Heart left ventricle (tissue), 16 donors: ENCODE data around the gene WDR83. TPM values are rescaled to one million over a fixed set of nuclear protein-coding genes. Genes with fewer than 3 reads are reported as not detected.

ENCODE experiments used
- ATAC-seq, 4 donors: fragments of 200-7000 bp; cut with Tn5 transposase; one replicate each; pipeline ENCODE4 v1.9.1; 2020 to 2022; ENCODE audit warnings: moderate library complexity in 4 of 4, mild to moderate bottlenecking in 3 of 4, moderate number of reproducible peaks in 1 of 4
- DNase-seq, 5 donors: peaks; one replicate each; pipeline ENCODE4 v3.0.0-alpha.2; 2020
- H3K27ac ChIP-seq, 12 donors: fragments of 200-600 bp; sonication (generic) in 4 of 12; one replicate each; pipeline versions ENCODE4 v1.5.0 to v1.8.0; 2016 to 2022; ENCODE audit warnings: mild to moderate bottlenecking in 2 of 12
- H3K27me3 ChIP-seq, 9 donors: fragments of 200-600 bp; sonication (generic) in 2 of 9; one replicate each; pipeline versions ENCODE4 v1.5.1 to v1.8.0; 2016 to 2022; ENCODE audit warnings: mild to moderate bottlenecking in 3 of 9
- H3K36me3 ChIP-seq, 9 donors: fragments of 200-600 bp; sonication (generic) in 2 of 9; one replicate each; pipeline versions ENCODE4 v1.5.0 to v1.8.0; 2018 to 2022; ENCODE audit warnings: mild to moderate bottlenecking in 2 of 9
- H3K4me1 ChIP-seq, 12 donors: fragments of 200-600 bp; sonication (generic) in 4 of 12; one replicate each; pipeline versions ENCODE4 v1.5.0 to v1.8.0; 2016 to 2022; ENCODE audit warnings: mild to moderate bottlenecking in 3 of 12
- H3K4me3 ChIP-seq, 12 donors: fragments of 200-600 bp; sonication (generic) in 4 of 12; one replicate each; pipeline versions ENCODE4 v1.5.0 to v1.8.0; 2017 to 2022; ENCODE audit warnings: mild to moderate bottlenecking in 9 of 12, moderate library complexity in 4 of 12
- H3K9me3 ChIP-seq, 12 donors: fragments of 200-600 bp; sonication (generic) in 4 of 12; one replicate each; pipeline versions ENCODE4 v1.5.0 to v1.8.0; 2016 to 2022; ENCODE audit warnings: mild to moderate bottlenecking in 1 of 12
- CTCF ChIP-seq, 12 donors: fragments of 200-600 bp; sonication (generic) in 4 of 12; IDR thresholded peaks; one replicate each; pipeline versions ENCODE4 v1.5.0 to v1.8.0; 2018 to 2022; ENCODE audit warnings: antibody characterized with exemption in 12 of 12, mild to moderate bottlenecking in 5 of 12
- POLR2A ChIP-seq, 2 donors: fragments of 450-650 bp; IDR thresholded peaks; one replicate each; pipeline ENCODE4 v1.6.1; 2017; ENCODE audit warnings: antibody characterized with exemption in 2 of 2, mild to moderate bottlenecking in 2 of 2, moderate library complexity in 2 of 2
- WGBS, 4 donors: extraction: QIAGEN DNeasy Blood & Tissue Kit in 2 of 4; methylation state at CpG; one replicate each; pipeline versions ENCODE4 v1.1.5 to v1.1.7; 2013 to 2018; 5-methylcytosine and 5-hydroxymethylcytosine counted together
- intact Hi-C, 10 donors: fragments of 100-400 bp; cut with DNase I; formaldehyde crosslinking; loops; one replicate each; pipeline versions ENCODE4 v1.11.1 to v1.14.2; 2022
- polyA plus RNA-seq, 2 donors: library from polyadenylated mRNA; stranded (reverse); fragments of 200-250 nt; gene quantifications; one replicate each; pipeline ENCODE4 v1.2.3, GENCODE V29; 2013
- total RNA-seq, 9 donors: library from RNA; depleted of rRNA in 2 of 9; stranded (reverse); fragments of >200 nt in 2 of 9; fragmentation: NEBNext Ultra II Directional in 3 of 9; extraction: Animal tissue kit (Norgen Biotek cat#: 25700) in 3 of 9; gene quantifications; one replicate each; pipeline versions ENCODE4 v1.1.0 to v1.2.4, GENCODE V29; 2016 to 2023
- donor health status: ischemic (EF 13 %, LVEDD 7.1; RV severe dilation, severe dysfunction).
- donor health status: healthy with polysubstance abuse.
- donor health status: DM: no; HTN: yes; CAD: no.
- donor health status: DM: no; HTN: no; CAD: no.
- donor health status: ischemic (EF 25% LVEDD 6.9; RV normal size, moderate dysfunction).
- donor health status: ischemic (EF 25% LVEDD 5.7; RV mildly dilated, moderate dysfunction).
- donor health status: healthy.
- donor health status: DM: yes; HTN: yes; CAD: no.
- donor health status: ischemic (EF 35%, LVEDD 5.7; RV mildly dilated, moderate dysfunction).
- donor health status: nonischemic (EF 11% LVEDD 7.7; RV severe dilation, severe dysfunction).
- donor health status: DM: yes; HTN: yes; CAD: no.
- donor health status: PGD.
- donor health status: ischemic (EF 29% LVEDD 5.4; RV normal size, mild dysfunction).
- donor health status: nonischemic (EF 23%, LVEDD 6.1; RV moderate dilation, normal function).

WDR83 gene
- total and polyA plus RNA-seq, 11 donors = 6.0 to 13.0 (median 7.9) TPM

- Histone ChIP-seq H3K36me3 (peaks cover 0 to 23% (median 0%) of the 10 kb centered on the region in 9 donors), H3K27me3 (no peaks in the 10 kb centered on the region), H3K9me3 (no peaks in the 10 kb centered on the region), H3K4me1 (peaks cover 3 to 18% (median 10%) of the 10 kb centered on the region in 12 donors), H3K4me3 (peak overlapping the region in 11 of 12 donors; percentile 5 to 44 (median 37)), H3K27ac (no peak overlapping the region)
- DNase-seq (no peak), ATAC-seq (peak in 3 of 4 donors; percentile 49 to 59 (median 57))
- intact Hi-C loops = no loop called here
- 10 to 18% (median 15%) methylated on average over 15 to 29 of the region's 29 CpGs for WGBS, 4 donors
- peak in 9 of 12 donors; percentile 13 to 47 (median 20) for TF ChIP-seq CTCF (IDR thresholded peaks at IDR 0.05)
- no peak for TF ChIP-seq POLR2A (IDR thresholded peaks at IDR 0.05)
These were observed 18.5 kb upstream of the WDR83 start for GRCh38 chr19:12648088-12648487.

- no peaks in the 10 kb centered on the region for H3K27me3 ChIP-seq
- WGBS, 4 donors = 96 to 98% (median 96%) methylated on average over 10 of the region's 10 CpGs
- TF ChIP-seq CTCF (IDR thresholded peaks at IDR 0.05) = no peak
- no peak for TF ChIP-seq POLR2A (IDR thresholded peaks at IDR 0.05)
- ATAC-seq (no peak), DNase-seq (no peak)
- intact Hi-C loops = no loop called here
- no peaks in the 10 kb centered on the region for H3K9me3 ChIP-seq
- H3K36me3 ChIP-seq = peaks cover 0 to 32% (median 9%) of the 10 kb centered on the region in 9 donors
- no peak overlapping the region for H3K27ac ChIP-seq
- H3K4me1 ChIP-seq = peaks cover 3 to 18% (median 10%) of the 10 kb centered on the region in 12 donors
- no peak overlapping the region for H3K4me3 ChIP-seq
These were observed 16.7 kb upstream of the WDR83 start for GRCh38 chr19:12649941-12650340.

GRCh38 chr19:12652219-12652618, 14.4 kb upstream of the WDR83 start:
- DNase-seq (no peak), ATAC-seq (no peak)
- TF ChIP-seq CTCF (IDR thresholded peaks at IDR 0.05) = no peak
- TF ChIP-seq POLR2A (IDR thresholded peaks at IDR 0.05) = no peak
- intact Hi-C loops = no loop called here
- Histone ChIP-seq H3K4me3 (no peak overlapping the region), H3K9me3 (no peaks in the 10 kb centered on the region), H3K36me3 (peaks cover 0 to 54% (median 27%) of the 10 kb centered on the region in 9 donors), H3K4me1 (peaks cover 3 to 18% (median 10%) of the 10 kb centered on the region in 12 donors), H3K27ac (no peak overlapping the region), H3K27me3 (no peaks in the 10 kb centered on the region)
- 93 to 96% (median 95%) methylated on average over 5 to 6 of the region's 6 CpGs for WGBS, 4 donors

DNA sequence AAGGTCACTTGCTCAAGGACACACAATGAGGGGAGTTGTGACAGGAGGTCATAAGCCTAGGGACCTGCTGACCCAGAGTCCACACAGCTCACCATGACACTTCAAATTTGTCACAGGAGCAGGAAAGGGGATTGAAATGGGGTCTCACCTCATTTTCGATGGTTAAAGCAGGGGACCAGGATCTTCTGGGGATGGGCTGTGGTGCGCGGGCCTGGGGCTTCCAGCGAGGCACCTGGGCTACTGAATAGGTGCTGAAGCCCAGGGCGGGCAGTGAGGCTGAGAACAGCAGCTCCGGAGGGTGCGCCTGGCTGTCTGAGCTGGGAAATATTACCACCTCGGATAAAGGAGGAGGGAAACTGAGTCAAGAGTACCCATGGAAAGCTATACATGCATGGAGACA, 11.1 kb upstream of the WDR83 start:
- DNase-seq = no peak
- TF ChIP-seq POLR2A (IDR thresholded peaks at IDR 0.05) = no peak
- no peak for TF ChIP-seq CTCF (IDR thresholded peaks at IDR 0.05)
- Histone ChIP-seq H3K36me3 (peaks cover 0 to 86% (median 47%) of the 10 kb centered on the region in 9 donors), H3K4me1 (no peaks in the 10 kb centered on the region), H3K4me3 (no peak overlapping the region), H3K9me3 (no peaks in the 10 kb centered on the region), H3K27me3 (no peaks in the 10 kb centered on the region), H3K27ac (no peak overlapping the region)
- no peak for ATAC-seq
- 94 to 97% (median 97%) methylated on average over 8 of the region's 8 CpGs for WGBS, 4 donors
- intact Hi-C loops = no loop called here
